IPS-18c (cell line): ENCODE results near the gene EGFL8.
"Not testable (repeated sequence)": the region's sequence is repeated elsewhere in the genome, so short reads cannot be mapped to it uniquely, and the experiment has no call there.

Experiments
- H3K4me3 ChIP-seq: 2 replicates; pipeline ENCODE4 v1.7.0; 2013; ENCODE audit warnings: low read depth, mild to moderate bottlenecking, low read length, moderate library complexity; ENCODE audit not compliant: insufficient read depth
- H3K9me3 ChIP-seq: one replicate; pipeline ENCODE4 v1.6.1; 2013; ENCODE audit warnings: mild to moderate bottlenecking, low read length, moderate library complexity; ENCODE audit not compliant: control insufficient read depth, insufficient read depth

EGFL8 gene

DNA sequence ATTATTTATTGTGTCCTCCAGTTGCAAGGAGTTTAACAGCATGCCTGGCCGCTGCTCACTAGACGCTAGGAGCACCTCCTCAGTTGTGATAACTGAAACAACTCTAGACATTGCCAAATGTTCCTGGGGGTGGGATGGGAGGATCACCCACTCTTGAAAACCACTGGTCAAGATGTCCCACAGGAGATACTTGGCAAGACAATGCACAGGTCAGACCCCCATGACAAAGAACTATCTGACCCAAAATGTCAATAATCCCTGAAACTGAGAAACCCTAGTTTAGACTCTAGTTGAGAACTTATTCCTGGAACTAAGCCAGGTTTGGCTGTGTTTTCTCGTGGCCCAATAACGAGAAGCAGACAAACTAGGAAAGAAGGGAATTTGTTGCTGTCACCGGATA, 24.8 kb upstream of the EGFL8 start:
- H3K4me3 ChIP-seq = no peak overlapping the region
- no peaks in the 10 kb centered on the region for H3K9me3 ChIP-seq

DNA sequence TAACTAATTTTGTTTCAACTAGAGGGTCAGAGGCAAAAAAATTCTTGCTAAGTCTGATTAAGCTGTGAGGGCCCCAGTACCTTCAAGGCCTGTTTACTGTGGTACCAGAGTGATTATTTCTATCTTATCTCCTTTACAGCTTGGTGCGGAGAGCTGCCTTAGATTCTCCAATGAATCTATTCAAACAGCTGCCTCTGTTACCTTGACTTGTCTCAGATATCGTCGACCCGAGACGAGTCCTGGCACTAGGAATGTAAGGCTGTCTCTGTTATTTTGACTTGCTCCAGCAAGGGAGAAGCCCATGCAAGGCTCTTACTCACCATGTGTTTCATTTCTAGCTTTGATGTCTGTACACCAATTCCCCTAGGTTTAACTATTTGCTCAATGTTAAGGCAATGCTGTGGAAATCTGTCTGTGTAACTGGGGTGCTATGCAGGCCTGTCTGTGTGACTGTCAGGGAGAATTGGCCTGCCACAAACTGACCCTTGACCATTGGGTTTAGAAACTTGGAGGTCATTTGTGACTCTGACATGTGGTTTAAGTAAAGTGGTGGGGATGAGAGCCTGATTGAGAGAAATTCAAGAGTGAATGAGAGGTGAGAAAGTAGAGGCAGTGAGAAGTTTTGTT, 23.9 kb upstream of the EGFL8 start:
- Histone ChIP-seq H3K9me3 (no peaks in the 10 kb centered on the region), H3K4me3 (no peak overlapping the region)

DNA sequence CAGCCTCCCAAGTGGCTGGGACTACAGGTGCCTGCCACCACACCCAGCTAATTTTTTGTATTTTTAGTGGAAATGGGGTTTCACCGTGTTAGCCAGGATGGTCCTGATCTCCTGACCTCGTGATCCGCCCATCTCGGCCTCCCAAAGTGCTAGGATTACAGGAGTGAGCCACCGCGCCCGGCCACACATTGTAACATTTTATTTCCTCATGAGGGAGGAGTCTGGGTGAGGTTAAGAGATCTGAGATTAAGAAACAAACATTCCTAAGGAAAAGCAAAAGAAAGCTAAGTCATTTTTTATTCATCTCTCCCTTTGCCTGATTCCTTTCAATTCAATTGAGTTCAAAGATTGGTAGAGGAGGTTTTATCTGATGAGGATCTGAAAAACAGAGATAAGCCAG, 20.2 kb upstream of the EGFL8 start:
- H3K9me3 ChIP-seq, H3K4me3 ChIP-seq: not testable (repeated sequence)

DNA sequence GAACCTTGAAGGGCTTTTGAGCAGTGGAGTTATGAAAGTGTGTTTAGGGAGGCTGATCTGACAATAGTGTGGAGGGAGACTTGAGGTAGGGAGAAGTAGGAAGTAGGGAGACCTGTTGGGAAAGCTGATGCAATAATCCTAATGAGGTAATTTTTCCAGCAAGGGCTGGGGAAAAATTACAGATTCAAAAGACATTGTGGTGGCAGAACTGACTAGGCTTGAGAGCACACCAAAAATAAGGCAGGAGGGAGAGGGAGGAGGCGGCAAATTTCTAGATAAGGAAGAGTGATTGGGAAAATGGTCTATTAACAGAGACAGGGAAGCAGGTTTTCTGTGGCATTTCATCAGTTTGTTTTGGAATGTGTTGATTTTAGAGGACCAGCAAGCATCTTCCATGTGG, 18.1 kb upstream of the EGFL8 start:
- H3K9me3 ChIP-seq = no peaks in the 10 kb centered on the region

DNA sequence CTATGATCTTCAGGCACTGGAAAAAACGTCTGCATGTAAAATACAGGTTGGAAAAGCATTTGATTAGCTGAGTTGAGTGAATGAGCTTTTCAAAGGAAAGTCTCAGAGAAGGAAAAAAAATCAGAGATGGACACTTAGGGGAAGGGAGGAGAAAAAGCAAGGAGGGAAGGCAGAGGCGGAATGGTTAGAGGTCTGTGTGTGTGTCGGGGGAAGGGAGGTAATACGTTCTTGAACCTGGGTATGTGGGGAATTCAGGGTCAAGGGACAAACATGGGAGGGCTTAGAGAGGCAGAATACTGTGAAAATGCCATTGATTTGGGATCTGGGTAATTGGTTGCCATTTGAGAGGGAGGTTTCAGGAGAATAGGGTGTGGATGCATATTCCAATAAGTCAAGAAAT, 17.7 kb upstream of the EGFL8 start:
- no peaks in the 10 kb centered on the region for H3K9me3 ChIP-seq
- H3K4me3 ChIP-seq = no peak overlapping the region

More for the DNA sequence above, 18.1 kb upstream of the EGFL8 start:
- no peak overlapping the region for H3K4me3 ChIP-seq

DNA sequence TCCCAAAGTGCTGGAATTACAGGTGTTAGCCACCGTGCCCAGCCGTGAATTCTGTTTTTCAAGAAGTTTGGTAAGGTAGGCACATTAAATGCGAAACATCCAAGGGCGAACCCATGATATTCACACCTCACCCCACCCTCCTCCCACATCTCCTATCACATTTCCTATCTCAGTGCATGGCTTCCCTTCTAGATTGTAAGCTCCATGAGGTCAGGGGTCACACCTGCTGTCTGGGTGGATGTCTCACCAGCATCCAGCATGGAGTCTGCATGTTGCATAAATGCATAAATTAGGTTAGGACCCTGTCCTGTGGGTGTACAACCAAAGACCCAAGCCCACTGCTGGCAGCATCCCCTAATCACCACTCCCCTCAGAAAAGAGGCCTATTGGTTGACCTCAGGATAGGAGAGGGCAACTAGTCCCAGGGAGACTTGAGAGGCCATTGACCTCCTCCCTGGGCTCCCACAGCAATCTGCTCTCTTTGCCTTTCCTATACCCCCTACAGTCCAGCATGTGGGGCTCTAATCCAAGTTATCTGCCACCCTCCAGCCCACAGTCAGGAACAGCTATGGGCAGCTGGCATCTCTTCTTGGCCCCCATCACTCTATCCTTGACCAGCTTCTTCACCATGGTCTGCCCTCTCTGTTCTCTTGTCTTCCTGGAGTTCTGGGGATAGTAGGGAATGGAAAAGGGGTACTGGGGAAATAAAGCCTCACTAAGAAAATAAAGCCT, 16.8 kb upstream of the EGFL8 start:
- Histone ChIP-seq H3K4me3 (no peak overlapping the region), H3K9me3 (no peaks in the 10 kb centered on the region)

DNA sequence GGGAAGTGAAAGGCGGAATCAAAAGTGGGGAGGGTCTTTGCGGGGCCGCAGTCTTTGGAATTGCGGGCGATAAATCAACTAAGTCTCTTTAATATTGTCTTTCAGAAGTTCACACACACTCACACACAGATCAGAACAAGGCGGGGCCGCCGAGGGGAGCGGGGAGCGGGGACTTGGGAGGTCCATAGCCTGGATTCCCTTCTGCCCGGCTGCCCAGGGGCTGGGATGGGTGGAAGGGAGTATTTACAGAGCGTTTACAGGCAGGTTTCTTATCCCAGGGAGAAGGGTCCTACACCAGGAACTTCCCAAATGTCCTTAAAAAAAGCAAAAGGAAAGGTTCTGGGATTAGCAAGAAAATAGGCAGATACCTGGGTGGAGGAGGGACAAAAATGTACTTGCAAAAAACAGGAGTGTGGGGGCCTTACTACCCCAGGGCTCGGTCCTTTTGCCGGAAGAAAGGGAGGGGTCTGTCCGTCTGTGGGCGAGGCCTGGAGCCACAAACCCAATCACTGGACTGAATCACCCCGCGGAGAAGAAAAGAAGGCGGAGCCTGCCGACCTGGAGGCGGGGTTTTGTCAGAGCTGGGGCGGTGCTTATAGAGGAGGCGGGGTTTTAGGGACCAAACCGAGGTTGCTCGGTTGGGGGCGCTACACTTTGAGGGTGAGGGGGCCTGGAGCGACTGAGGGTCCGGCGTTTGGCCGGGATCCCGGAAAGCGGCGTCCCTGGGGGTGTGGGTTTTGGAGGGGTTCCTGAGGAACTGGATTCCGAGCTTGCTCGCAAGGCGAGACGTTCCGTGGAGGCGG, 15.9 kb upstream of the EGFL8 start:
- Histone ChIP-seq H3K9me3 (no peaks in the 10 kb centered on the region), H3K4me3 (peak overlapping the region; percentile 2; the same call in 1 of the 2 replicates)

DNA sequence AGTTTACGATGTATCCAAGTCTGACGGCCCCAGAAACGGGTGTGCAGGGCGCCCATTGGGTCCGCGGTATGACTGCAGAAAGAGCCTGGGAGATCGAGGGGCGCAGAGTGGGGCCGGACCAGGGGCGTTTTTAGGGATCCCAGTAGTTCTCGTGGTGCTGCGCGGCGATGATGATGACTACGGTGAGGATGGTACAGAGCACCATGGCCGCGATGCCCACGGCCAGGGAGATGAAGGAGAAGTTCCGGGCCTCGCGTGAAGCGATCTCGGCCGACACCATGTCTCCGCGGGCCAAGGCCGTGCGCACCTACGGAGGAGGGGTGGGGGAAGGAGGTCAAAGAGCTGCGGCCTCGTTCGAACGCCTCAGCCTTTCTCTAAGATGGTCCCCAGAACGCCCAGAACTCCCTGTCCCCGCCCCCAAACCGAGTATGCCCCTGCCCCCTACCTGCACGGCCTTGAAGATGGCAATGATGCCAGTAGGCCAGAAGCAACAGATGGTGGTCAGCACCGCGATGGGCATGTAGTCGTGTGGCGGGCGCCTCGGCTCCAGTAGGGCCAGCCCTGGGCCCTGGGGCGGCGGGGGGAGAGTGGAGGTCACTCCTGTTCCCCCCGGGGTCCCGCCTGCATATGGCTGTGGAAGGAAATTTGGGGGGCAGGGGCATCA, 15.2 kb upstream of the EGFL8 start:
- H3K9me3 ChIP-seq = no peaks in the 10 kb centered on the region
- peak overlapping the region; percentile 2; the same call in 1 of the 2 replicates for H3K4me3 ChIP-seq

DNA sequence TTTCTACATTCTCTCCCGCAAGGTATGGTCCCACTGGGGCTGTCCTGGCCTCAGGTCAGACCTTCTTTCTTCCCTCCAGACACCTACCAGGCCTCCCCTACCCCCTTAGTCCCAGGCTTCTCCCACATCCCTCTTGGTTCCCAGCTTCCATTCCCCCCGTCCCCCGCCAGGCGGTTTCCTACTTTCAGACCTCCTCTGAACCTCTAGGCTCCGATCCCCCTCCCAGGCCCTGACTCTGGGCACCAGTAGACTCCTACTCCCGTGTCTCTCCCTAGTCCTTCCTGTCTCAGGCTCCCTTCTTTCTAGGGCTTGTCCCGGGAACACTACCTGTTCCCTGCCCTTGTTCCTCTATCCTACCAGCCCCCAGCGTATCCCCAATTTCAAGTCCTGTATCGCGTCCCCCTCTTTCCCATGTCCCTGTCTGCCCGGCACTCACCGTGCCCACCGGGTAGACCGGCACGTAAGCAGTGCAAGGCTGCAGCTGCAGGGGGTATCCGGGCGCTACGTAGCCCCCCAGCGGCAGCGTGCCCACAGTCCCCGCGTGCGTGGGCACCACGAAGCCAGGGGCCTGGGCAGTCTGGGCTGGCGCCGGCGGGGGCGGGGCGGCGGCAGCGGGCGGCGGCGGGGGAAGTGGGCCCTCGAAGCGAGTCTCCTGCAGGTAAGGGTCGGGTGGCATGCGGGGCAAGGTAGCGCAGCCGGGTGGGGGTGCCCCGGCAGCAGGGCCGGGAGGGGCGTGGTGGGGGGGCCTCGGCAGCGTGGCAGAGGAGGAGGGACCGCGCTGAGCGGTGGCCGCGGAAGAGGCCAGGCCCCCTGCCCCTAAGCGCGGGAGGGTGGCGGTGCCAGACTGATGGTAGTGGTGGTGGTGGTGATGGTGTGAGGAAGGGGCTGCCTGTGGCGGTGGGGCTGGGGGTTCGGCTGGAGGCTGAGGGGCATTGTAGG, 14.2 kb upstream of the EGFL8 start:
- peak overlapping the region; percentile 34 for H3K4me3 ChIP-seq

DNA sequence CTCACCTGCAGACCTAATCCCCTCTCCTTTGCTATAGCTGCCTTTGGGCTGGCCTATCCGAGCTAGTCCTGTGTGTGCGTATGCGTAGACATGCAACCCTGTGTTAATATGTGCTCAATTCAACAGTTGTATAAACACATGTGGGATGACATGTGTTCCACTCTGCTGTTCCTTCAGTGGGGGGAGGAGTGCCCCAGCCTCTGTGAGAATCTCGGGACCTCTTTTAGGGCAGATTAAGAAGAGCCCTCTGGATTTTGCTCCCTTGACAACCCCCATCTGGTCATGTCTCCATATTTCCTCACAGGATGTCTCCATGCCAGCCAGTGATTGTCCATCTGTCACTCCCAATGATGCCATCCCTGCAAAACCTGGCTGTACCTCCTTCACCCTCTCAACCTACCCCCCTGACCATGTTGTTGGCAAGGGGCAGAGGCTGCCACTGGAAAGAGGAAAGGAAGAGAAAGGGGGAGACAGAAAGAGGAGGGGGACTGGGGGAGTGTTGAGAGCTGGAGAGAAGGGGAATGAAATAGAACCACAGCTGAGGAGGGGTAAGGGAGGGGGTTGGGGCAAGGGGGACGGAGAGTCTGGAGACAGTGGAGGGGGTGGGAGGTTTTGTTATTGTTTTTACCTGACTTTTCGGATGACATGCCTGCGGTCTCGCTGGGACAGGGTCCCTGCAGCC, 13.1 kb upstream of the EGFL8 start:
- Histone ChIP-seq H3K9me3 (no peaks in the 10 kb centered on the region), H3K4me3 (no peak overlapping the region)

More for the DNA sequence above, 14.2 kb upstream of the EGFL8 start:
- no peaks in the 10 kb centered on the region for H3K9me3 ChIP-seq

DNA sequence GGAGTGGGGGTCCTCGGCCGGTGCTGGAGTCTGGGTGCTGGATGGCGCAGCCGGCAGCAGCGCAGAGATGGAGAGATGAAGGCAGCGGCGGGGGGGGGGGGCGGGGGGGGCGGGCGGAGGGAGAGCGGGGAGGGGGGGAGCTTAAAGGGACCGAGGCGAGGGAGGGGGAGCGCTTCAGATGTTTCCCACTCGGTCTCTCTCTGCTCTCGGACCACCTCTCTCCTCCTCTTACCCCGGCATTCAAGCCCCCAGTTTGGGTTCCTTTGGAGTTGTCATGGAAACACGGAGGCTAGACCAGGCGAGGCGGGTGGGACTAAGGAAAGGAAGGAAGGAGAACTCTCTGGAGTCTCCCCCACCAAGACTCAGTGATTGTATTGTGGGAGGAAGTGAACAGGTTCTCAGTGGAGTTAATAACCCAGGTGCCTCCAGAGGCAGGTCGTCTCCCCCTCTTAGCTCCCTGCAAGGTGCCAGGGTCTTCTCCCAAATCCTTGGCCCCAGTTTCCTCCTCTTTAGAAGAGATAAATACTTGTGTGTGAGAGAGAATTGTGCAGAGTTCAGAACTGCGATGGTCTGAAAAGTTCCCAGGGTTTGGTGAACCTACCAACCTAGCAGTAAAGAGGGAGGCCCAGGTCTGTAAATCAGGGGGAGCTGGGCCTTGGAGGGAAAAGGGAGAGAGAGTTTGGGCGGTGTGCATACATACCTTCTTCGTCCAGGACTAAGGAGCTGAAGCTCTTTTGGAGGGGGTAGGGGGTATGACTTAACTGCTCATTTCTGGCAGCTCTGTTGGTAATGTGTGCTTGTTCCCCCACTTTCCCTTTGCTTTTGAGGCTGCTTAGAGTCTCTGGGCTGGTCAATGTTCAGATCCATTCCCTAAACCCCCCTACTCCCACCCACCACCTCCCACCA, 12.3 kb upstream of the EGFL8 start, which contains the start of gene PRRT1:
Gene PRRT1, minus strand, starts transcription at position 77 of the 906 bp plus-strand sequence. CDS start 112 bp downstream, outside the sequence.
- peak within 1 kb of the TSS; percentile 67 for H3K4me3 ChIP-seq
- H3K9me3 ChIP-seq = no peaks in the 10 kb centered on the region

DNA sequence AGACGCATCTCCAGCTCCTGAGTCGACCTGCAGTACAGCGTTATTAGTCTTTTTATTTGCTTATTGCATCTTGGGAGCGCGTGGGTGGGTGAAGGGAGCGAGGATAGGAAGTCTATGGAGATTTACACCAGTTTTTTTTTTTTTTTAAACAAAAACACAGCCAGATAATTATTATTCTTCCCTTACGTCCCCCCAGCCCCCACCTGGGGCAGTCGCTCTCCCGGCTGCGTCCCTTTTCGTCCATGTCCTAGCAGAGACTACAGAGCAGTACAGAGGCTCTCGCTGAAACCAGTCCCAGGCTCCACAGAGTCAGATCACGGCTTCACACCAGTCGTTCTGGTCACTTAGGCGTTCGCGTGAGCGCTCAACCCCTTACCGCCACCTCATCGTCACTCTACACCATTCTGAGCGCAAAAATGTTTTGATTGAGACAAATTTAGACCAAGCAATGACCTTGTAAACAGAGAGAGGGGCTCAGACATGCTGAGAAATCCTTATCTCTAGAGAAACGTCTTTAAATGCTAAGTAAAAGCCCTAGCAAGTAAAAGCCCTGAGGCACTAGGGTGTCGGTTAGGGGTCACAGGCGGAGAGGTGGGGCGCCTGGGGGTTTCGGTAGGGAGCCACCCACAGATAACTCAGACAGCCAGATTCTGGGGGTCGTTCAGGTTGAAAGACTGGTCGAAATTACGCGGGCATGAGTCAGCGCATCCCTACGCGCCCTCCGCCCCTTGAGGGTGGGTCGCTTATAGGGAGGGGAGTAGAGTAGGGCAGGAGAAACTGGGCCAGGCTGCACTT, 11.4 kb upstream of the EGFL8 start:
- peak overlapping the region; percentile 67 for H3K4me3 ChIP-seq
- no peaks in the 10 kb centered on the region for H3K9me3 ChIP-seq

DNA sequence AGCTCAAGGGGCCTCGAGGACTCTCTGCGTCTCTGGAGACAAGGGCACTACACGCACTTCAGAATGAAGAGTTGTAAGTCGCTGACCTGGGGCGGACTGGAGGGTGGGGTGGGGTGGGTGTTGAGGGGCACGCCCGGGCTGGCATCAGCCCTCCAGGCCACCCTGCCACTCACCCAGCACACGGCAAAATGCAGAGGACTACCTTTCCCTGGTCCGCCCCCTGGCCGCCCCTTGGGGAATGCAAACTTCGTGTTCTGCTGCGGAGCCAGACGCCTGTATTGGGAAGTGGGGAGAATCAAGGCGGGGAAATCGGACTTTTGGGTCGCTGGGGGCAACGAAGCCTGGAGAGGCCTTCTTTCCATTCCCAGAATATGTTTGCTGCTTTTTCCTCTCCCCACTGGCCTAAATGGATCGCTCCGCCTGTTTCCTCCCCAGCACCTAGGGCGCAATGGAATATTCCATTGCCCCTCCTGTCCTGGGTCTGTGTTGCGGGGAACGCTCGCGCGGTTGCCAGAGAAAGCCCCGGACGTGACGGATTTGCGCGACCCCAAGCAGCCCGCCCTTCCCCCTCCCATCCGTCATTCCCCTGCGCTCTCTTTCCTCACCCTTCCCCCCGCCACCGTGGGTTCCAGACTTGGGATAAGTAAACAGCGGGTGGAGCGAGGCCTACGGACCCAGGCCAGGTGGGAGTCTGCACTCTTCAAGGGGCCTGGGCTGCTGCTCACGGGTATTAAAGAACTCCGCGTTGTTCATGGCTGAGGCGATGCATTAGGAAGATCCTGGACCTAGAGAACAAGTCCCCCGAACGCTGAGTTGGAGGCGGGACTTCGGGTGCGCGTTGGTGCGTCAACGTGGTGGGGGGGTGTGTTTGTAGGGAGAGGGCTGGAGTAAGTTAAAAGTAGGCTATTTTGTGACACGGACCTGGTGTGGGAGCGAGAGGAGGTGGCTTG, 10.6 kb upstream of the EGFL8 start, which contains the start of gene PPT2:
Gene PPT2, plus strand, starts transcription at position 578 of the 950 bp plus-strand sequence. CDS start 454 bp downstream, outside the sequence.
- Histone ChIP-seq H3K4me3 (peak within 1 kb of the TSS; percentile 67), H3K9me3 (no peaks in the 10 kb centered on the region)
